Tibial artery (tissue), 4 donors: Measurements from ENCODE around the gene SERINC2.

Experiments used
- DNase-seq, 2 donors: peaks; one replicate each; pipeline ENCODE4 v3.0.0-alpha.2; 2019
- H3K27ac ChIP-seq, 2 donors: fragments of 200-600 bp; sonication (generic) in 1 of 2; 1 replicate in 1 of 2; 2 replicates in 1 of 2; pipeline ENCODE4 v1.5.1; 2018 to 2019; ENCODE audit warnings: mild to moderate bottlenecking in 1 of 2
- H3K27me3 ChIP-seq, 2 donors: fragments of 200-600 bp; sonication (generic) in 1 of 2; one replicate each; pipeline versions ENCODE4 v1.5.1 to v1.6.0; 2016 to 2019
- H3K36me3 ChIP-seq, 3 donors: fragments of 200-600 bp; sonication (generic) in 2 of 3; one replicate each; pipeline ENCODE4 v1.5.1; 2016 to 2019; ENCODE audit warnings: mild to moderate bottlenecking in 2 of 3
- H3K4me1 ChIP-seq, 4 donors: fragments of 200-600 bp; sonication (generic) in 2 of 4; 1 replicate in 3 of 4; 2 replicates in 1 of 4; pipeline ENCODE4 v1.5.1; 2016 to 2019
- H3K4me3 ChIP-seq, 2 donors: fragments of 200-600 bp; sonication (generic) in 1 of 2; 1 replicate in 1 of 2; 2 replicates in 1 of 2; pipeline ENCODE4 v1.5.1; 2018 to 2019; ENCODE audit warnings: mild to moderate bottlenecking in 2 of 2
- H3K9me3 ChIP-seq, 3 donors: fragments of 200-600 bp; sonication (generic) in 1 of 3; one replicate each; pipeline ENCODE4 v1.5.1; 2016 to 2019
- CTCF ChIP-seq, 2 experiments: fragments of 200-600 bp in 1 of 2; fragments of 450-650 bp in 1 of 2; IDR thresholded peaks; one replicate each; pipeline ENCODE4 v1.5.1; 2017 to 2019; ENCODE audit warnings: antibody characterized with exemption in 2 of 2, mild to moderate bottlenecking in 1 of 2, moderate library complexity in 1 of 2
- intact Hi-C: fragments of 100-400 bp; cut with DNase I; formaldehyde crosslinking; loops from one replicate; pipeline ENCODE4 v1.15.0; 2023; ENCODE audit warnings: low total_unique reads

SERINC2 gene

GRCh38 chr1:31434101-31434871 is 21.3 kb downstream of the SERINC2 start:
- H3K9me3 ChIP-seq: no peaks in the 10 kb centered on the region
- peaks cover 0 to 2% (median 0%) of the 10 kb centered on the region in 3 donors for H3K36me3 ChIP-seq
- intact Hi-C loops: loop anchor here (10.0 kb wide), 1 partner anchor 111 kb away; no protein-coding TSS in a partner anchor
- TF ChIP-seq CTCF (IDR thresholded peaks at IDR 0.05): no peak
- no peak overlapping the region for H3K4me3 ChIP-seq
- H3K4me1 ChIP-seq: no peaks in the 10 kb centered on the region
- H3K27ac ChIP-seq: no peak overlapping the region
- peaks cover 0 to 6% of the 10 kb centered on the region in 2 donors for H3K27me3 ChIP-seq
- DNase-seq: peak in 1 of 2 donors; percentile 59

- Histone ChIP-seq H3K9me3 (no peaks in the 10 kb centered on the region), H3K27me3 (peaks cover 0 to 6% of the 10 kb centered on the region in 2 donors), H3K36me3 (no peaks in the 10 kb centered on the region), H3K4me1 (no peaks in the 10 kb centered on the region), H3K4me3 (no peak overlapping the region), H3K27ac (no peak overlapping the region)
- TF ChIP-seq CTCF (IDR thresholded peaks at IDR 0.05): no peak
- DNase-seq: peak in 1 of 2 donors; percentile 48
- intact Hi-C loops: loop anchor here (10.0 kb wide), 1 partner anchor 110 kb away; no protein-coding TSS in a partner anchor
These were observed 22.0 kb downstream of the SERINC2 start for GRCh38 chr1:31434979-31435378.

- no peaks in the 10 kb centered on the region for H3K36me3 ChIP-seq
- intact Hi-C loops: loop anchor here (10.0 kb wide), 1 partner anchor 109 kb away; no protein-coding TSS in a partner anchor
- peaks cover 0 to 7% of the 10 kb centered on the region in 2 donors for H3K27me3 ChIP-seq
- no peaks in the 10 kb centered on the region for H3K9me3 ChIP-seq
- H3K4me1 ChIP-seq: no peaks in the 10 kb centered on the region
- no peak overlapping the region for H3K4me3 ChIP-seq
- DNase-seq: peak in 1 of 2 donors; percentile 53
- TF ChIP-seq CTCF (IDR thresholded peaks at IDR 0.05): no peak
- no peak overlapping the region for H3K27ac ChIP-seq
These were observed 22.7 kb downstream of the SERINC2 start for GRCh38 chr1:31435471-31436409.

GRCh38 chr1:31436596-31437432 is 23.8 kb downstream of the SERINC2 start:
- intact Hi-C loops: loop anchor here (10.0 kb wide), 1 partner anchor 108 kb away; no protein-coding TSS in a partner anchor
- TF ChIP-seq CTCF (IDR thresholded peaks at IDR 0.05): no peak
- peaks cover 0 to 9% of the 10 kb centered on the region in 2 donors for H3K27me3 ChIP-seq
- H3K9me3 ChIP-seq: no peaks in the 10 kb centered on the region
- no peak overlapping the region for H3K4me3 ChIP-seq
- H3K4me1 ChIP-seq: no peaks in the 10 kb centered on the region
- no peaks in the 10 kb centered on the region for H3K36me3 ChIP-seq
- no peak for DNase-seq
- no peak overlapping the region for H3K27ac ChIP-seq
